HepG2 (cell line): ENCODE measurements around the gene MVK. TPM values are rescaled to one million over a fixed set of nuclear protein-coding genes. Genes with fewer than 3 reads are reported as not detected.

ENCODE experiments used
- ATAC-seq: fragments of 200-7000 bp; cut with Tn5 transposase; 3 replicates; pipeline ENCODE4 v1.9.1; 2020; ENCODE audit warnings: mild to moderate bottlenecking, moderate library complexity
- BruUV-seq: library from RNA; stranded (reverse); fragments of 400-500 nt; replicated peaks from 2 replicates; lab custom pipeline; 2021; lab: Mats Ljungman, UMichigan
- CTCF ChIA-PET: fragments of 300-600 bp; formaldehyde crosslinking; extraction: SDS; loops from one replicate; lab custom pipeline; 2021; ENCODE audit warnings: low total read pairs, inconsistent platforms, low intra/inter-chr PET ratio; lab: Yijun Ruan, JAX
- POLR2A ChIA-PET: fragments of 350-600 bp; sonication (Branson Sonifier 250); formaldehyde crosslinking; loops from one replicate; lab custom pipeline; 2020; ENCODE audit warnings: antibody characterized with exemption, inconsistent platforms; lab: Yijun Ruan, JAX
- DNase-seq: peaks from one replicate; pipeline ENCODE4 v3.0.0-alpha.2; 2015; ENCODE audit warnings: low spot score
- FAIRE-seq: peaks from 3 replicates; lab custom pipeline; 2011; peaks lifted over from hg19 to GRCh38; lab: Jason Lieb, UNC
- H2AFZ ChIP-seq: one replicate; pipeline ENCODE4 v1.6.1; 2011; ENCODE audit warnings: low read length, inconsistent platforms
- H3K27ac ChIP-seq: fragments of 300-600 bp; 3 replicates; pipeline ENCODE4 v1.8.0; 2011; ENCODE audit warnings: mixed run types, mild to moderate bottlenecking, mixed read lengths, low read length, inconsistent platforms; ENCODE audit not compliant: insufficient read depth; ENCODE audit errors: extremely low read length
- H3K27me3 ChIP-seq, 2 experiments: fragments of 200-600 bp in 1 of 2; 2 replicates in 1 of 2; 3 replicates in 1 of 2; pipeline versions ENCODE4 v1.6.0 to v1.8.0; 2011; ENCODE audit warnings: low read length in 2 of 2, mild to moderate bottlenecking in 2 of 2, moderate library complexity in 2 of 2, inconsistent platforms in 1 of 2; ENCODE audit not compliant: insufficient read depth in 2 of 2, control insufficient read depth in 1 of 2
- H3K36me3 ChIP-seq, 2 experiments: fragments of 200-600 bp in 1 of 2; replicated peaks in 1 of 2; 2 replicates in 1 of 2; 3 replicates in 1 of 2; pipeline versions ENCODE4 v1.5.1 to v1.8.0; 2011; ENCODE audit warnings: low read length in 2 of 2, inconsistent platforms in 1 of 2; ENCODE audit not compliant: insufficient read depth in 2 of 2, control insufficient read depth in 1 of 2
- H3K4me1 ChIP-seq: 2 replicates; pipeline ENCODE4 v1.5.1; 2012; ENCODE audit warnings: low read length, inconsistent platforms; ENCODE audit not compliant: insufficient read depth
- H3K4me2 ChIP-seq: 2 replicates; pipeline ENCODE4 v1.6.0; 2011; ENCODE audit warnings: low read depth, low read length, inconsistent platforms
- H3K4me3 ChIP-seq, 3 experiments: fragments of 200-600 bp in 1 of 3; sonication (generic), shearing (Covaris generic) in 1 of 3; replicated peaks in 1 of 3; 2 replicates each; pipeline ENCODE4 v1.5.1; 2011 to 2016; ENCODE audit warnings: low read length in 3 of 3, inconsistent platforms in 2 of 3, low read depth in 2 of 3, mild to moderate bottlenecking in 2 of 3, control low read depth in 1 of 3, mixed read lengths in 1 of 3; ENCODE audit not compliant: insufficient read depth in 1 of 3
- H3K79me2 ChIP-seq: one replicate; pipeline ENCODE4 v1.6.1; 2011; ENCODE audit warnings: low read length, inconsistent platforms; ENCODE audit not compliant: insufficient read depth
- H3K9ac ChIP-seq: 2 replicates; pipeline ENCODE4 v1.6.0; 2011; ENCODE audit warnings: mild to moderate bottlenecking, low read depth, low read length, inconsistent platforms; ENCODE audit not compliant: insufficient read depth
- H3K9me3 ChIP-seq: 2 replicates; pipeline ENCODE4 v1.5.1; 2012; ENCODE audit warnings: mild to moderate bottlenecking, low read length
- H4K20me1 ChIP-seq: 2 replicates; pipeline ENCODE4 v1.6.0; 2011; ENCODE audit warnings: inconsistent platforms, mild to moderate bottlenecking, low read length, moderate library complexity; ENCODE audit not compliant: insufficient read depth
- CBX2 ChIP-seq, 2 experiments: fragments of 200-600 bp in 1 of 2; sonication (generic); formaldehyde crosslinking in 1 of 2; IDR thresholded peaks; 2 replicates each; pipeline versions ENCODE4 v1.7.0 to v1.8.1; 2018 to 2022; ENCODE audit warnings: low read depth in 2 of 2, low read length in 1 of 2, mild to moderate bottlenecking in 1 of 2, missing genetic modification reagents in 1 of 2
- EP300 ChIP-seq, 3 experiments: sonication (generic) in 1 of 3; formaldehyde crosslinking in 1 of 3; IDR thresholded peaks; 2 replicates each; pipeline versions ENCODE4 v1.5.1 to v1.6.1; 2011 to 2020; ENCODE audit warnings: low read depth in 2 of 3, low read length in 2 of 3, borderline replicate concordance in 1 of 3, improper control_type of control experiment in 1 of 3, mild to moderate bottlenecking in 1 of 3, missing genetic modification reagents in 1 of 3, moderate library complexity in 1 of 3
- FOXP1 ChIP-seq, 2 experiments: fragments of 450-650 bp in 1 of 2; IDR thresholded peaks; 2 replicates each; pipeline ENCODE4 v1.6.1; 2017 to 2018; ENCODE audit warnings: antibody characterized with exemption in 1 of 2
- GATAD1 ChIP-seq: IDR thresholded peaks from 2 replicates; pipeline ENCODE4 v1.6.1; 2016; ENCODE audit warnings: missing genetic modification reagents, missing compliant biosample characterization
- JDP2 ChIP-seq: sonication (generic); formaldehyde crosslinking; IDR thresholded peaks from 2 replicates; pipeline ENCODE4 v1.8.1; 2022; ENCODE audit warnings: missing genetic modification reagents, borderline replicate concordance
- MAFK ChIP-seq, 2 experiments: IDR thresholded peaks in 1 of 2; conservative IDR thresholded peaks in 1 of 2; 2 replicates each; pipeline ENCODE4 v1.6.1; 2011; ENCODE audit warnings: improper control_type of control experiment in 2 of 2, low read length in 2 of 2
- MEIS1 ChIP-seq: sonication (generic); formaldehyde crosslinking; IDR thresholded peaks from 2 replicates; pipeline ENCODE4 v1.9.0; 2021; ENCODE audit warnings: mild to moderate bottlenecking, missing genetic modification reagents, moderate library complexity, borderline replicate concordance
- MIER3 ChIP-seq: IDR thresholded peaks from 2 replicates; pipeline ENCODE4 v1.6.1; 2016; ENCODE audit warnings: missing compliant biosample characterization, borderline replicate concordance
- PHF5A ChIP-seq: IDR thresholded peaks from one replicate; pipeline ENCODE4 v1.6.1; 2018; ENCODE audit warnings: low read depth, missing genetic modification reagents; ENCODE audit not compliant: unreplicated experiment
- RBFOX2 ChIP-seq: fragments of 200-400 bp; formaldehyde crosslinking; IDR thresholded peaks from 2 replicates; pipeline ENCODE4 v1.6.1; 2017; ENCODE audit warnings: low read depth, mild to moderate bottlenecking, low read length
- ZNF430 ChIP-seq: sonication (generic); formaldehyde crosslinking; IDR thresholded peaks from 2 replicates; pipeline ENCODE4 v1.9.0; 2021; ENCODE audit warnings: mild to moderate bottlenecking, missing genetic modification reagents
- ZNF432 ChIP-seq: sonication (generic); formaldehyde crosslinking; IDR thresholded peaks from 2 replicates; pipeline ENCODE4 v1.5.0; 2020; ENCODE audit warnings: missing genetic modification reagents, mild to moderate bottlenecking, borderline replicate concordance
- ZNF558 ChIP-seq: sonication (generic); formaldehyde crosslinking; IDR thresholded peaks from 2 replicates; pipeline ENCODE4 v1.9.0; 2022; ENCODE audit warnings: mild to moderate bottlenecking, missing genetic modification reagents, borderline replicate concordance
- ZNF615 ChIP-seq: sonication (generic); formaldehyde crosslinking; IDR thresholded peaks from 2 replicates; pipeline ENCODE4 v1.5.0; 2020; ENCODE audit warnings: mild to moderate bottlenecking, missing genetic modification reagents, borderline replicate concordance
- WGBS: methylation state at CpG from one replicate; pipeline ENCODE4 v1.1.6; 2017; ENCODE audit warnings: low lambda C conversion rate; 5-methylcytosine and 5-hydroxymethylcytosine counted together
- in situ Hi-C: cut with HindIII; loops from 2 replicates; pipeline ENCODE4 v1.10.0; 2017; ENCODE audit warnings: low pct_unique_long_range_greater_than_20kb; ENCODE audit not compliant: extremely low pct_ligation_motif_present
- intact Hi-C: fragments of 100-400 bp; cut with micrococcal nuclease; formaldehyde crosslinking; loops from one replicate; pipeline ENCODE4 v1.10.0; 2022; ENCODE audit not compliant: unreplicated experiment
- polyA plus RNA-seq, 8 experiments: library from polyadenylated mRNA; depleted of rRNA in 3 of 8; stranded (reverse) in 7 of 8; unstranded in 1 of 8; fragments of >200 nt; fragmentation: Illumina TruSeq in 4 of 8; extraction: Trizol in 4 of 8; gene quantifications; 2 replicates each; pipeline versions ENCODE4 v1.2.1 to v1.2.3, GENCODE V29; 2011 to 2016; ENCODE audit warnings: low read depth in 4 of 8, missing spikeins in 1 of 8, mixed read lengths in 1 of 8; ENCODE audit not compliant: insufficient read depth in 1 of 8
- total RNA-seq, 5 experiments: library from RNA; depleted of rRNA; stranded (reverse); fragments of >200 nt; fragmentation: Illumina TruSeq; extraction: Trizol; gene quantifications; 2 replicates each; pipeline ENCODE4 v1.2.3, GENCODE V29; 2016; ENCODE audit warnings: low read depth in 1 of 5
- TF ChIP-seq, protein P1 (sequence below): sonication (generic); IDR thresholded peaks from 2 replicates; pipeline ENCODE4 v1.6.1; 2016; ENCODE audit warnings: low read depth, borderline replicate concordance
- TF ChIP-seq, protein P2 (sequence below): sonication (generic); formaldehyde crosslinking; IDR thresholded peaks from 2 replicates; pipeline ENCODE4 v1.5.0; 2020; ENCODE audit warnings: mild to moderate bottlenecking, missing genetic modification reagents, moderate library complexity
- TF ChIP-seq, protein P3 (sequence below): IDR thresholded peaks from 2 replicates; pipeline ENCODE4 v1.6.1; 2012; ENCODE audit warnings: inconsistent platforms

The MVK gene
- total and polyA plus RNA-seq, 2 of the 13 experiments (the other 11 are each of a cell fraction or from before 2014, with no cell fraction given): 11.6 to 66.9 TPM

DNA sequence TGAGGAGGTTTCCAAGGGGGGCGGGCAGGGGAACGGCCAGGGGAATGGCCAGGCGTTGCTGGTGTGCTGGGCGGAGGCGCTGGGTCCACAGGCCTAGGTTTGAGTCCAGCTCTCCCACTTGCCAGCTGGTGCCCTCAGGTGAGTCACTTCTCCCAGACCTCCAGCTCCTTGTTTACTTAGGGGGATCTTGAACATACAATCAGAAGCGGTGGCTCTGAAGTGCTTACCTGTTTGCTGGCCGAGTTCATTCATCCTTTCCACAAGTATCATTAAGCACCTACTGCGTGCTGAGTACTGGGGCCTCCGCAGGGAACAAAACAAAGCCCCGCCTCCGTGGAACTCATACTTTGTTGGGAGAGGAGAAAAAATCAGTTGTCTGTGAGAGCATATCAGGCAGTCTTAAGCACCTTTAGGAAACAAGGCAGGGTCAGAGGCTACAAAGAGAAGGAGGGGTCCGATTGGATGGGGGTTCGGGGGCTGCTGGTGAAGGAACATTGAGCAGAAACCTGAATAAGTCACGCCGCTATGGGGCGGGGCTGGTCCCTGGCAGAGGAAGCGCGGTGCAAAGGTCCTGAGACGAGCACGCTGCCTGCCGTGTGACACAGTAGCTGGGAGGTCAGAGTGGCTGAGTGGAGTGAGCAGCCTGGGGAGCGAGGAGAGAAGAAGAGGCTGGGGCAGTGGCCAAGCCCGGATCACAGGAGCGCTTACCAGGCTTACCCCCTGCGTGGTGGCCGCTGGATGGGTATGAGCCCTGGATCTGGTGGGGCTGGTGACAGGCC is 15.1 kb downstream of the MVK start (continued):
- TF ChIP-seq ZNF430 (CRISPR knock-in tag) (no peak), FOXP1 (IDR thresholded peaks at IDR 0.05) (no peak), FOXP1 (CRISPR knock-in tag; IDR thresholded peaks at IDR 0.05) (0 out of 2 replicates have a peak, but pooled peaks have one; percentile 5), EP300 (IDR thresholded peaks at IDR 0.05; ENCODE audit: low read depth in 2 of 2, low read length in 2 of 2) (peak in 1 of 2 experiments; percentile 30; a peak in 1 of 4 replicates), EP300 (CRISPR knock-in tag; IDR thresholded peaks at IDR 0.05; ENCODE audit: borderline replicate concordance) (no peak), MAFK (conservative IDR thresholded peaks at IDR 0.05 in 1 of 2, IDR thresholded peaks at IDR 0.05 in 1 of 2; ENCODE audit: low read length in 2 of 2) (no peak)
- TF ChIP-seq, protein P1, sequence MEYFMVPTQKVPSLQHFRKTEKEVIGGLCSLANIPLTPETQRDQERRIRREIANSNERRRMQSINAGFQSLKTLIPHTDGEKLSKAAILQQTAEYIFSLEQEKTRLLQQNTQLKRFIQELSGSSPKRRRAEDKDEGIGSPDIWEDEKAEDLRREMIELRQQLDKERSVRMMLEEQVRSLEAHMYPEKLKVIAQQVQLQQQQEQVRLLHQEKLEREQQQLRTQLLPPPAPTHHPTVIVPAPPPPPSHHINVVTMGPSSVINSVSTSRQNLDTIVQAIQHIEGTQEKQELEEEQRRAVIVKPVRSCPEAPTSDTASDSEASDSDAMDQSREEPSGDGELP: peak; percentile 85; the same call in 1 of the 2 replicates
- TF ChIP-seq, protein P2, sequence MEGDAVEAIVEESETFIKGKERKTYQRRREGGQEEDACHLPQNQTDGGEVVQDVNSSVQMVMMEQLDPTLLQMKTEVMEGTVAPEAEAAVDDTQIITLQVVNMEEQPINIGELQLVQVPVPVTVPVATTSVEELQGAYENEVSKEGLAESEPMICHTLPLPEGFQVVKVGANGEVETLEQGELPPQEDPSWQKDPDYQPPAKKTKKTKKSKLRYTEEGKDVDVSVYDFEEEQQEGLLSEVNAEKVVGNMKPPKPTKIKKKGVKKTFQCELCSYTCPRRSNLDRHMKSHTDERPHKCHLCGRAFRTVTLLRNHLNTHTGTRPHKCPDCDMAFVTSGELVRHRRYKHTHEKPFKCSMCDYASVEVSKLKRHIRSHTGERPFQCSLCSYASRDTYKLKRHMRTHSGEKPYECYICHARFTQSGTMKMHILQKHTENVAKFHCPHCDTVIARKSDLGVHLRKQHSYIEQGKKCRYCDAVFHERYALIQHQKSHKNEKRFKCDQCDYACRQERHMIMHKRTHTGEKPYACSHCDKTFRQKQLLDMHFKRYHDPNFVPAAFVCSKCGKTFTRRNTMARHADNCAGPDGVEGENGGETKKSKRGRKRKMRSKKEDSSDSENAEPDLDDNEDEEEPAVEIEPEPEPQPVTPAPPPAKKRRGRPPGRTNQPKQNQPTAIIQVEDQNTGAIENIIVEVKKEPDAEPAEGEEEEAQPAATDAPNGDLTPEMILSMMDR (CRISPR knock-in tag): peak; percentile 23; the same call in 1 of the 2 replicates
- TF ChIP-seq, protein P3, sequence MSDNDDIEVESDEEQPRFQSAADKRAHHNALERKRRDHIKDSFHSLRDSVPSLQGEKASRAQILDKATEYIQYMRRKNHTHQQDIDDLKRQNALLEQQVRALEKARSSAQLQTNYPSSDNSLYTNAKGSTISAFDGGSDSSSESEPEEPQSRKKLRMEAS: peak; percentile 65; the same call in 1 of the 2 replicates

DNA sequence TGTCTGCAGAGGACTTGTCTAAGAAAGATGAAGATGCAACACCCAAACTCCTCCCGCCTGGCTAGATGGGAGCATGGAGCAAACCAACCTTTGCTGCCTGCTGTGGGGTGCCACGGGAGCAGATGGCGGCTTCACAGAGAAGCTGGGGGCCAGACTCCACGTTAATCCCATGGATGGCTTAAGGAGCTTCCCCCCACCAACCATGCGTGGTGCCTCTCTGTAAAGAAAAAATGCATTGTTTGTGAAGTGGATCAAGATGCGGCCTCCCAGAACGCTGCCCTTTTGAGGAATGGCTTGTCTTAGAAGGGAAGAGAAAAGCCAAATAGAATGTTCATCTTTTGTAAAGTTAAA is 15.6 kb downstream of the MVK start:
- Histone ChIP-seq H3K79me2 (no peaks in the 10 kb centered on the region), H3K4me2 (peak overlapping the region; percentile 50), H3K36me3 (peaks cover 2 to 34% of the 10 kb centered on the region in 2 experiments; a peak in 4 of 5 replicates), H3K4me1 (peaks cover 55% of the 10 kb centered on the region), H3K27me3 (no peaks in the 10 kb centered on the region), H3K27ac (peak overlapping the region; percentile 83), H2AFZ (no peak overlapping the region), H4K20me1 (no peaks in the 10 kb centered on the region), H3K9me3 (no peaks in the 10 kb centered on the region), H3K4me3 (no peak overlapping the region; a peak in 1 of 6 replicates), H3K9ac (0 out of 2 replicates have a peak overlapping the region, but pooled peaks have one; percentile 31)
- ChIA-PET CTCF (no interaction called here), POLR2A (interaction anchor here (1.0 to 2.5 kb wide), 3 partner anchors 9 to 16 kb away, joined by 3 to 13 read pairs (median 12); partner anchors contain the start of genes MMAB and MVK)
- BruUV-seq: no TSS peak
- 92% methylated on average over 6 of the region's 7 CpGs for WGBS
- ATAC-seq (no peak), DNase-seq (no peak), FAIRE-seq (no peak)
- in situ Hi-C loops (no loop called here), intact Hi-C loops (no loop called here)
- TF ChIP-seq MIER3 (CRISPR knock-in tag) (no peak), JDP2 (CRISPR knock-in tag) (no peak), RBFOX2 (0 out of 2 replicates have a peak, but pooled peaks have one; percentile 6), CBX2 (IDR thresholded peaks at IDR 0.05; ENCODE audit: low read depth, low read length) (no peak), CBX2 (CRISPR knock-in tag; IDR thresholded peaks at IDR 0.05; ENCODE audit: low read depth) (no peak), GATAD1 (CRISPR knock-in tag) (no peak), ZNF558 (CRISPR knock-in tag) (no peak), ZNF615 (CRISPR knock-in tag) (no peak), PHF5A (CRISPR knock-in tag) (no peak), MEIS1 (CRISPR knock-in tag) (no peak), MAFK (conservative IDR thresholded peaks at IDR 0.05 in 1 of 2, IDR thresholded peaks at IDR 0.05 in 1 of 2; ENCODE audit: low read length in 2 of 2) (no peak), ZNF432 (CRISPR knock-in tag) (no peak)
